Endothelial cell of umbilical vein (primary cell): ENCODE results near the gene KLHL18.
"Not testable (repeated sequence)": the region's sequence is repeated elsewhere in the genome, so short reads cannot be mapped to it uniquely, and the experiment has no call there.

ENCODE experiments used
- CTCF ChIP-seq, 2 donors: IDR thresholded peaks; 1 replicate in 1 of 2; 2 replicates in 1 of 2; pipeline ENCODE4 v1.5.1; 2011; ENCODE audit warnings: low read length in 2 of 2, mild to moderate bottlenecking in 2 of 2, moderate library complexity in 2 of 2, control low read depth in 1 of 2, inconsistent platforms in 1 of 2, low read depth in 1 of 2; ENCODE audit not compliant: insufficient read depth in 1 of 2; ENCODE audit errors: extremely low read depth in 1 of 2
- EZH2 ChIP-seq: IDR thresholded peaks from 2 replicates; pipeline ENCODE4 v1.6.1; 2012; ENCODE audit warnings: borderline replicate concordance, low read depth, mild to moderate bottlenecking, moderate library complexity, low read length, inconsistent platforms; ENCODE audit not compliant: severe bottlenecking
- FOS ChIP-seq: IDR thresholded peaks from 2 replicates; pipeline ENCODE4 v1.6.1; 2011; ENCODE audit warnings: mild to moderate bottlenecking, low read length, moderate library complexity, borderline replicate concordance; ENCODE audit not compliant: insufficient read depth
- POLR2A ChIP-seq: IDR thresholded peaks from 2 replicates; pipeline ENCODE4 v1.6.1; 2012; ENCODE audit warnings: low read depth, mild to moderate bottlenecking, control low read depth, low read length
- POLR2AphosphoS5 ChIP-seq: IDR thresholded peaks from 2 replicates; pipeline ENCODE4 v1.6.1; 2012; ENCODE audit warnings: low read depth, mild to moderate bottlenecking, control low read depth, low read length, moderate library complexity; ENCODE audit not compliant: insufficient read depth

- TF ChIP-seq CTCF (IDR thresholded peaks at IDR 0.05; ENCODE audit: extremely low read depth in 1 of 2, insufficient read depth in 1 of 2, low read depth in 1 of 2, low read length in 2 of 2); POLR2A; FOS; POLR2AphosphoS5; EZH2: not testable (repeated sequence)
Measured at GRCh38 chr3:47256331-47256730, 26.4 kb upstream of the KLHL18 start.
